NCI-H446 treated with DMSO at 0.1 percent for 48 hours (cell line): Measurements from ENCODE around the gene NAT10.

ENCODE experiments used
- DNase-seq: peaks from one replicate; lab custom pipeline; 2025; lab: John Stamatoyannopoulos, UW

The NAT10 gene

DNA sequence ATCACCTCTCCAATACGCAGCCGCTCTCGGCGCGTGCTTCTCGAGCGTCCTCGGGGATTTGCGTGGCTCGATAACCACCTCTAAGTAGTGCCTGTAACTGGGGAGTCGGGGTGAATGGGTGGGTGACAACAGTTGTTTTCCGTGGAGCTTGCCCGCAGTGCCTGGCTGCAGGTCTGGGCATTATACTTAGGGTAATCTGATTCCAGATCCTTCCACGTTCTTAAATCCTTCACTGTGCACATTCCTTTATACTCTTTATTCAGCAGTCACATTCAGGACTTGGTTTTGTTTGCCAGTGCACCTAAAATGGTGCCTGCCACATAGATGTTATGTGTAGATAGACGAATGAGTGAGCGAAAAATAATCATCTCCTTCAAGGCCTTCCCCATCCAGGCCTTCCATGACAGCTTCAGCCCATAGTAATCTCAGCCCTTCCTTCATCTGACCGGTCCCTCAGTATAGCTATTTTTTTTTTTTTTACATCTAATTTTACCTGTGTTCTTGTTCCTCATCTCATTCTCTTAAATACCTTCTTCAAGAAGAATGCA lies 602 bp downstream of the NAT10 start:
- no peak for DNase-seq

DNA sequence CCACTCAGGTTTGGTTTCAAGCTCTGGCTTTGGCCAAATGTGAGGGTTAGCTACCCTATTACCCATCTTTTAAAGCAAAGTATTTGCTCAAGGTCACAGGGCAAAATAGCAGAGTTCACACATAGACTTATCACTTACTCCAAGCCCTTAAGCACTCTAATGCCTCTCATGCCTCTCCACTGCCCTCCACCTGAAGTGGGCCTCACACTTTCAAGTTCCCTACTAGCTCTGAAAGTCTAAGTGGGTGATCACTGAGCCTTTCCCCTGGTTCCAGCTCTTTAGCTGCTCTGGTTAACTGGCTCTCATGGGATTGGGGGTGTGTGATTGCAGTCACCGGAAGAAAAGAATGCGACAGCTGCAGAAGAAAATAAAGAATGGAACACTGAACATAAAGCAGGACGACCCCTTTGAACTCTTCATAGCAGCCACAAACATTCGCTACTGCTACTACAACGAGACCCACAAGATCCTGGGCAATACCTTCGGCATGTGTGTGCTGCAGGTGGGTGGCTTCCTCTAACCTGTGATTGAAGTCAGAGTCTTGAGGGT lies 6.4 kb downstream of the NAT10 start:
- no peak for DNase-seq

DNA sequence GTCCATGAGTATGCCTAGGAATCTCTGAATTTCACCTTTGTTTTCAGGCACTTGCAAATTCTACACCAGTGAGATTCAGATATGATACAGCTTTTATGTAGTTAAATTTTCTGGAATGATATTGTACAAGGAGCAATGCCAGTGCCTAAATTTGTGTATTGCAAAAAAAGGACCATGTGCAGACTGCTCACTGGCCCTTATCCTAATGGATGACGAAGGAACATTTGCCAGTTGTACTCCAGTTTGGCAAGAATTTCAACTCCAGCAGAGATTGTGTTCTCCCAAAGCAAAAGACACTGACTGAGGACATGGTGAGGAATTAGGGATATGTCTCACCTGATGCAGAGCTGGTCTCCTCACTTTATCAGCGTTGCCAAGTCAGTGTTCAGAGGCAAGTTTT lies 8.6 kb downstream of the NAT10 start:
- DNase-seq, result no peak

DNA sequence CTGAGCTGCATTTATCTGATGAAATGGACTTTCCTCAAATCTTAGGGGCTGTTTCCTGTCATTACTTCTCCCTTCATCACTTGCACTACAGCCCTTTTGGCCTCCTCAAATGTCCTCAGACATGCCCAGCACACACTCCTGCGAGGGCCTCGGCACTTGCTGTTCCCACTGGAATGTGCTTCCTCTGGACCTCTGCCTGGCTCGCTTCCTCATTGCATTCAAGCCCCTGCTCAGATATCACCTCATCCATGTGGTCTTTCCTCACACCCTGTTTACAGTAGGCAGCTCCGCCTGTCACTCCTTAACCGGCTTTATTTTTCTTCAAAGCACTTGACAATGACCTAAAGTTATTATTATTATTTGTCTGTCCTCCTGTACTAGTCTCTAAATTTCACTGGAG lies 9.0 kb downstream of the NAT10 start:
- no peak for DNase-seq

DNA sequence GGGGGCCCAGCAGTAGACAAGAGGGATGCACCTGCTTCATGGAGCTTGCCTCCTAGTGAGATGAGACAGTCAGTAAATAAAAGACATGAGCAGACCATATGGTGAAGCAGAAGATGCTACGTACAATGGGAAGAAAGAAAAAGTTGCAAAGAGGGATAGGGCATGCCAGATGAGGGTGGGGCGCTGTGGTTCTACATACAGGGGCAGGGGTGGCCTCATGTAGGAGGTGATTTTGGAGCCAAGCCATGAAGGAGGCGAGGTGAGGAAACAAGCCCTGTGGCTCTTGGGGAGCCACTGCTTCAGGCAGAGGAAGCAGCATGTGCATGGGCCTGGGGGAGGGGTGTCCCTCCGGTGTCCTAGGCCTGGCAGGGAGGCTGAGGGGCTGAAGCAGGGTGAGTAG lies 15.2 kb downstream of the NAT10 start:
- no peak for DNase-seq

DNA sequence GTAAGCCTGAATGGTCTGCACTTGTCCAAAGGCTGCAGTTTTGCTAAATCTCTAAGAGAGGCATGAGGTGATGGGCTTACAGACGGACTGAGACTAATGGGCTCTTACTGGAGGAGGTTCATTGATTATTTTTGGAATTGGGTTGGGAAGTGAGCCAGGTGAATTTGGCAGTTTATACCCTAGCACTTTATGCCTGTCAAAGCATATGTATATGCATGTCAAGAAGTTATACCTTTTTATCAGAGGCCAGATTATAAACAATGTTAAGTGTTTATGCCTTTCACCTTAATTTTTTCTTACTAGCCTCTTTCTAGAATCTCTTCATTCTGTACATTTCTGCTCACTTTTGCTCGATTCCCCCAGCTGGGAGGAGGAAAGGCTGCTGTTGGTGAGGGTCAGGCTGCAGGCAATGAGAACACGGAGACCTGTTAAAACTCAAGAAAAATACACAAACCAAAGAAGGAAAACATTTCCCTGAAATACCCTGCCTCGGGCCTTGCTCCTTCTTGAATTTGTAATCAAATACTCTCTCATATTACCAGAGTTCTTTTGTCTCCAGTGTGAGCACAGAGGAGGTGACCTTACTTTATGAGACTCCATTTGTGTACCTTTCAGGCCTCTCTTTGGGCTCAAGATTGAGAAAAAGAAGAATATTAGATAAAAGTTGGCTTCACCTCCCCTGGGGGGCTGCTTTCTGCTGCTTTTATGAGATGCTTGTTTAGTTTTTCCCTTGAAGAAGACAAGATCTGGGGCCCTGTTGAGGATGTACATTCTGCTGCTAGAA lies 19.6 kb downstream of the NAT10 start:
- no peak for DNase-seq

DNA sequence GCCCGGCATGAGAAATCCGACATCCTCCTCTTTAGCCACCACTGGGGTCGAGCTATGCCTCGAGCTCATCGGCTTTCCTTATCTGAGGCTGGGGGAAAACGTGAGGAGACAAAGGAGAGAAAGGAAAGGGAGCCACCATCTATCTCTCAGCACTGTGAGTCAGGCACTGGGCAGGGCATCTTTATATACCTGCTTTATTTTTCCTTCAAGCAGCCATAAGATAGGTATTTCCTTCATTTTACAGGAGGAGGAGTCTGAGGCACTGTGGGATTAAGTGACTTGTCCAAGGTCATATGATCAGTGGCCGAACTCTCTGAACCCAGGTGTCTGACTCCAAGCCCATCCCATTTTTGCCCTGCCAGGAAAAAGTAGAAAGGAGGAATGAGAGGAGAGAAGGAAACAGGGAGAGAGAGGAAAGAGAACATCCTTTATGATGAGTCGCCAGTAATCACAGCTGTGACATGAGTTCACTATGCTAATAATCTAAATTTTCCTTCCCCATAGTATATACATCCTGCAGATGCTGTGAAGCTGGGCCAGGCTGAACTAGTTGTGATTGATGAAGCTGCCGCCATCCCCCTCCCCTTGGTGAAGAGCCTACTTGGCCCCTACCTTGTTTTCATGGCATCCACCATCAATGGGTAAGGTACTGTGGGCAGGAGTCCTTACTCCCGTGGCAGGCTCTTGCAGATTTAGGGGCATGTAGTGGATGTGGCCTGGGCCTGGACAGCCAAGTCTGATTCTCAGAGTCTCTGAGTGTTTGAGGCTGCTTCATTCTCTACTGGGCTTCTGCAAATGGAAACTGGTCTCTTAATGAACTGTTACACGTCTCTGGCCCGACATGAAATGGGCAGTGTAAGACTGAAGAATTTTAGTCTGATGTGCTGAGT lies 21.8 kb downstream of the NAT10 start:
- no peak for DNase-seq

DNA sequence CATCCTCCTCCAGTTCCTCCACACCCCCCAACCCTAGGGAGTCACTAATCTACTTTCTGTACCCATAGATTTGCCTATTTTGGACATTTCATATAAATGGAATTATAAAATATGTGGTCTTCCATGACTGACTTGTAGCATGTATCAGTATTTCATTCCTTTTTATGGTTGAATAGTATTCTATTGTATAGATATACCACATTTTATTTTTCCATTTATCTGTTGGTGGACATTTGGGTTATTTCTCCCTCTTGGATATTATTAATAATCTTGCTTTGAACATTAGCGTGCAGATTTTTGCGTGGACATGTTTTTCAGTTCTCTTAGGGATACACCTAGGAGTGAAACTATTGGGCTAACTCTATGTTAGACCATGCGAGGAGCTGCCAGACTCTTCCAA lies 23.4 kb downstream of the NAT10 start:
- DNase-seq, result no peak

DNA sequence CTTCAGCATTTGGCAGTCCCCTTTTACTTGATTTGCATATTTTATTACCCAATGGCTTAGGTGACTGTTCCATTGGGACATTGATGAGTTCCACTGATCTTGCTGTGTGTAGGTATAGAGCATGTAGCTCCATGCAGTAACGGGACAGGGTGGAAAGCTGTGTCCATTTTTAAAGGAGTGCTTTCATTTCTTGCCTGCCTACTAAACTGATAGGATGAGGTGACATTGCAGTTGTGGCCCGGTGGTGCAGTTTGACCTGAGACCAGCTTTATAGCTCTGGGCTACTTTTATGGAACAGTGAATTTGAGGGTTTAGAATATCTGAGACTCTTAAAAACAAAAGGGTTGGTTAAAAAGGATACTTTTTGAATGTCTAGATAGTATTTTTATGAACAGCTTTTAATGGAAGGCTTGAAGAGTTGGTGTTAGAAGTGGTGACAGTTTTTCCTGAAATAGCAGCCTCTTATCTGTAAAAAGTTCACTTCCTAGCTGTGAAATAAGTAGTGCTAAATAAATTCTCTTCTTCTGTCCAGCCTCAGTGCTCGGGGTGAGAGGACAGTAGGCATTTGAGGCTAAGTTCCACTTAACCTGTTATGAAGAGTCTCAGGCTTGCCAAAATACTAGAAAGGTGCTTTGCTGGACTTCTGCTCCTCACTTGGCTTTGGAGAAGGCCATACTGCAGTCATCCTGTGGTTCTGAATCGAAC lies 27.0 kb downstream of the NAT10 start:
- DNase-seq, result no peak

DNA sequence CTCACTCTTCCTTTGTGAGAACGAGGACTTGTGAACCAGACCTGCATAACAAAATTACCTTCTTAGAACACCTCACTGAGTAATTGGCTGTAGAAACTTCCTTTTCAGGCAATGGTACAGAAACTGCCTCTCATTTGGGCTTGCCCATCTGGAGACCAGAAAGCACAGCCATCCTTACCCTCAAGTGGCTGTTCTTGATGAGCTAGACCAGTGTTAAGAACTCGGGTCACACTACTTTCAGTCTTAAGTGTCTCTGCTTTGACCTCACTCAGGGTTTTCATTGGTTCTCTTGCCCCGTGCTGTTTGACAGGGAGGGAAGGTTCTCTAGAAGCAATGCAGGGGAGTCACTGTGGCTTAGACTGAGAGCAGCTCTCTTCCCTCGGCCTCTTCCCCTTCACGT lies 29.3 kb downstream of the NAT10 start:
- DNase-seq, result no peak

DNA sequence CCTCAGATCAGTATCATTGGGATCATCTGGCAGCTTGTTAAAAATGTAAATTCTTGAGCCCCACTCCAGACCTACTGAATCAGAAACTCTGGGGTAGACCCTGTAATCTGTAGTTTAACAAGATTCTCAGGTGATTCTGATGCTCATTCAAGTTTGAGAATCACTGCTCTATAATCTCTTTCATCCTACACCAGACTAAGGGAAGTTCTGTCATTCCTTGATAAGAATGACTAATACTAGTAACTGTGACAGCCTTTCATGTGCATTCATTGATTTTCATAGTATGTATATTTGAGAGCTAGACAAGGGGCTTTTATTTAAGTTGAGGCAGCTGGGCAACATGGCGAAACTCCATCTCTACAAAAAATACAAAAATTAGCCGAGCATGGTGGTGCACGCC lies 30.0 kb downstream of the NAT10 start:
- DNase-seq, result no peak

DNA sequence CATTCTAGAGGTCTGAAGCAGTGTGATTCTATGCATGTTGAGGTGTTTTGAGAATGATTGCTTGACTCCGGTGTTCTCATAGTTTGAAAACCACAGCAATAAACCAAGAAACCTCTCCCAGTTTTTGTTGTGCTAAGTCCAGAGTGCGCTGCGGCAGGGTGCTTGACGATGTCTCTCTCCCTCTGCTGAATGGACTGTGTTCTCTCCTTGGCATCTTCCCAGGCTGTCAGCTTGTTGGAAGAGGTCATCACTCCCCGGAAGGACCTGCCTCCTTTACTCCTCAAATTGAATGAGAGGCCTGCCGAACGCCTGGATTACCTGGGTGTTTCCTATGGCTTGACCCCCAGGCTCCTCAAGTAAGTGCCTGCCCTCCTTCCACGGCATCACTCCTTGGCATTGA lies 31.0 kb downstream of the NAT10 start:
- DNase-seq, result no peak

DNA sequence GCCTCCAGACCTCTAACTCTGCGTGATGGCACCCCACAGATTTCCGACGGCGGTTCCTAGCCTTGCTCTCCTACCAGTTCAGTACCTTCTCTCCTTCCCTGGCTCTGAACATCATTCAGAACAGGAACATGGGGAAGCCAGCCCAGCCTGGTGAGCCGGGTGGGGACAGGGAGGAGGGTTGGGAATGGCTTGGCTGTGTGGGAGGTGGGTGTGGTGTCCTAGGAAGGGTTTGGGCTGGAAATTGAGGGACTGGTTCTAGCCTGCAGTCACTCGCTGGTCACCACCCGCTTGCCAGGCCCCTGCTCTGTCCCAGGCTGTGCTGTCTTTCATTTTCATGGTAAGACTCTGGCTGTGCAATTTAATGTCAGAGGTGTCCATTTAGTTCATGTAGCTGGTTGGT lies 33.9 kb downstream of the NAT10 start:
- DNase-seq, result no peak

DNA sequence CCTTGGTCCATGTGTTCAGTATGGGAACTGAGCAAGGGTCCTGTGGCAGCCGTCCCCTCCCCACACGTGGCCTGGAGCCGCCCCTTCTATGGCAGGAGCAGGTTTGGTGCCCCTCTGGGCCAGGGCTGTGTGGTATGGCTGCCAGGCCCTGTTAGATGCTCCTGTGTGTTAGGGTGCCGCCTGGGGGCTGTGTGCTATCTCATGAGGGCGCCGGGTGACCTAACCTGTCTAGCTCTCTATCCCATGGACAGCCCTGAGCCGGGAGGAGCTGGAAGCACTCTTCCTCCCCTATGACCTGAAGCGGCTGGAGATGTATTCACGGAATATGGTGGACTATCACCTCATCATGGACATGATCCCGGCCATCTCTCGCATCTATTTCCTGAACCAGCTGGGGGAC lies 34.7 kb downstream of the NAT10 start:
- DNase-seq, result no peak

DNA sequence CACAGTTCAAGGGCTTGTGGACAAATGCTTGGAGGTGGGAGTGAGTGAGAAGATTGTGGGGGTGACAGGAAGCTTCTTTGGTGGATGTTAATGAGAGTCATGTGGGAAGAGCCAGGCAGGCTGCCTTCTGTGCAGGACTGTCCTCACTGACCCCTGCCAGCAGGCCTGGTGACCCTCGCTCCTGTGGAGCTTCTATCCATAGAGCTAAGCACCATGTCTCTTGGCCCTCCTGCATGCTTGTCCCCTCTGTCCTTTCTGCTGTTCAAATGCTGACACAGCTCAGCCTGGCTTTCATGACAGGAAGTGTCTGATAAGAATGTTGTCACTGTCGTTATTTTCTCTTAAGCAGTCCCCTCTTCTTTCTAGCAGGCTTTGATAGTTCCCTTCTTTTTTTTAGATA lies 37.6 kb downstream of the NAT10 start:
- DNase-seq, result no peak

DNA sequence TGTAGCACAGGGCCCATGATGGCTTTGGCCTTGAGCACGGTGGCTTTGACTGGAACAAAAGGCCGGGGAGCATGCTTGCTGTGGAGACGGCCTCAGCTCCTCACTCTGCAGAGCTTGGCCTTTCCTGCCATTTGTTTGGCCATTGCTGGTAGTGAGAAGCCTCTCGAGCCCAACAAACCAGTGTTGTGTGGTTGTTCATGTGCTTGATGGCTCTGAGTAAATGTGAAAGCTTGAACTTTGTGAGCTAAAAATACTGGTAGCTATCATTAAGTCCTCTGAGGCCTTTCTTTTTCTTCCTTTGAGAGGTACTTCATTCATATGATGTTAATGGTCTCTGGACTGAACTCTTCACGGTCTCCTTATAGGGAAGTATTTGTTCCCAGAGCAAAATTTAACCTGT lies 39.6 kb downstream of the NAT10 start:
- DNase-seq, result no peak

DNA sequence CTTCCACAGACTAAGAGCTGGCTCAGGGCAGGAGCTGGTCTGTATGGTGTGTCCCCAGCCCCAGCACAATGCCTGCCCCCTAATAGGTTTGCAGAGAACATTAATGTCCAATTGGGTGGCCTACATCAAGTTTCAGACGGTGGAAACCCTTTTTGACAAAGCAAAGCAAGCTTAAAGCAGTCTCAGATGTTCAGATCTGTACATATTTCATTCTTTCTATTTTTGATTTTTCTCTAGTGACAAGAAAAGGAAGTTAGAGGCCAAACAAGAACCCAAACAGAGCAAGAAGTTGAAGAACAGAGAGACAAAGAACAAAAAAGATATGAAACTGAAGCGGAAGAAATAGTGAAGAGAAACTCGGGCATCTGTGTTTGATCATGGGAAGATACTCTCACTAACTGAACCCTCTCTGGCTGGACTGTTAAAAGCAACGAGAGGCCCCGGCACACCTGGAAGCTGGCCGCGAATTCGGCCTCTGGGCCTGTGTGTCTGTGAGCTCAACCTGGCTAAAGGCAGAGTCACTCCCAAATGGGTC lies 40.5 kb downstream of the NAT10 start:
- DNase-seq, result no peak

DNA sequence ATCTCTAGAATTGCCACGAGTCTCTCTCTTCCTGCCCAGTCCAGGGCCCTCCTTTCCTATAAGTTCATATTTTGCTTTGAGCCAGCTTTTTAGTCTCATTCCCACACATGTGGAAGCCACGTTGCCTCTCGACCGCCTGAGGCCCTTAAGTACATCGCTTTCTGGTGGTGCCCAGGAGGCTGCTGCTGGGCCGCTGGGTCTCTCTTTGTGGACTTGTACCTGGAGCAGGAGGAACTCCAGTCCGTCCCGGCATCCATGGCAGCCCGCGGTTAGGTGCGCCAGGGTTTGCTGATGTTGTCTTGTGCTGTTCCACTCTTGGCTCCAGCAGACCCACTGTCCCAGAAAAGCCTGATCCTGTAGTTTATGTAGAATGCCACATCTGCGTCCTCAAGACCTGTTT lies 41.0 kb downstream of the NAT10 start:
- DNase-seq, result no peak

DNA sequence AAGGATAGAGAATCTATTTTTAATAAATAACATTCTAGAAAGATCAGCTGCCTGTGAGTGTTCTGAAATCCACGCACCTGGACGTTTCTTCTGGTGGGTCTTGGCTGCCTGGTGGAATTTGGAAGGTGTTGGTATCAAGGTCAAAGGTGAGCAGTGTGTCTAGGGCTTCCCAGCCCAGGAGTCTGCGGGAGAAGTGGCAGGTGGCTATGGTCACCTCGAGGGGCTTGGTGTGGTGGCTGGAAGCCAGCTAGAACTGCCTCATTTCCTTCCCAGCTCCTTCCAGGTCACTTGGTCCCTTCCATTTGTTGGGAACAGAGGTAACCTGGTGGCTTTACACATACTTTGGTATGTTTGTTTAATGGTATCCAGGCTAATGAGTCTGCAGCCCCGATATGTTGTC lies 41.4 kb downstream of the NAT10 start:
- DNase-seq, result no peak

DNA sequence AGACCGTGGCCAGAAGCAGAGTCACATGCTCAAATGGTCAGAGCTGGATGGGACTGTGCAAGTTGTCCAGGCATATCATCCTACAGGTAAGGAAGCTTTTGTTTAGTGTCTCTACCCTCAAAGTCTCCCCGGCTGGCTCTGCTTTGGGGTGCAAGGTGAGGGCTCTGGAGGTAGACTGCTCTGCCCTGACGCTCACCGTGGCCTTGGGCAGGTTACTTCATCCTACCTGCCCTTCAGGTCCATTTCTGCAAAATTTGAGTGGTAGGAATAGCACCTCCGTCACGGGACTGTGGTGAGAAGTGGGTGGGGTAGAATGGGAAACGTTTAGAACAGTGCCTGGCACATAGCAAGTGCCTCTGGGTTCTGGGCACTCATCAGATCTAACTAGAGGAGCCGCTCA lies 42.2 kb downstream of the NAT10 start:
- DNase-seq, result no peak

DNA sequence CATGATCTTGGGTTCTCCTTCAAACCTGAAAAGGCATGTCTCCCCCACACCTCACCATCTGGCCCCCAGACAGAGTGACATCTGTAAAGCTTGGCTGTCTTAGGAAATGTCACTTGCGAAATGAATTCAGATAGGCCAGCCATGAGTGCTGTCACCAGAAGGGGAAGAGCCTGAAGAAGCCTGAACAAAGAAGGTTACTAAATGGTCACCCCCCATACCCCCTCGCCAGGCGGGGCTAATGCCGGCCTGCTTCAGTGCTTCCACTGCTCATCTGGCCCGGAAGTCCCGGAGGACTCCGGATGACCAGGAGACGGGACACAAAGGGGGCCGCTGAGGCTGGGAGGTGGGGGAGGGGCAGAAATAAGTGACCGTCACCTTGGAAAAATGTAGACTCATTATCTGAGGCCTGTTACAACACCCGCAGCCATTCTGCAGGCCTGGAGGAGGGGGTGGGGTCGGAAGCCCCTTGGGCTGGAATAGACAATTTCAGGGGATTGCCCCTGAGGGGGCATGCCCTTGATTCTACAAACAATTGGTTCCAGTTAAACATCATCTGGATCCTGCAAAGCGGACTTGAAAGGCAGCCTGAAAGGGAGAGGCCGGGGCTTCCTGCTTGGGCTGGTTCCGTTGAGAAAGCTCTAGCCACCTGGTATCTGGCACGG lies 43.2 kb downstream of the NAT10 start:
- no peak for DNase-seq
